ENCODE data around the gene MOK.
A peak's percentile ranks its signal among the peaks of the same experiment; 100 is the strongest.

DNA sequence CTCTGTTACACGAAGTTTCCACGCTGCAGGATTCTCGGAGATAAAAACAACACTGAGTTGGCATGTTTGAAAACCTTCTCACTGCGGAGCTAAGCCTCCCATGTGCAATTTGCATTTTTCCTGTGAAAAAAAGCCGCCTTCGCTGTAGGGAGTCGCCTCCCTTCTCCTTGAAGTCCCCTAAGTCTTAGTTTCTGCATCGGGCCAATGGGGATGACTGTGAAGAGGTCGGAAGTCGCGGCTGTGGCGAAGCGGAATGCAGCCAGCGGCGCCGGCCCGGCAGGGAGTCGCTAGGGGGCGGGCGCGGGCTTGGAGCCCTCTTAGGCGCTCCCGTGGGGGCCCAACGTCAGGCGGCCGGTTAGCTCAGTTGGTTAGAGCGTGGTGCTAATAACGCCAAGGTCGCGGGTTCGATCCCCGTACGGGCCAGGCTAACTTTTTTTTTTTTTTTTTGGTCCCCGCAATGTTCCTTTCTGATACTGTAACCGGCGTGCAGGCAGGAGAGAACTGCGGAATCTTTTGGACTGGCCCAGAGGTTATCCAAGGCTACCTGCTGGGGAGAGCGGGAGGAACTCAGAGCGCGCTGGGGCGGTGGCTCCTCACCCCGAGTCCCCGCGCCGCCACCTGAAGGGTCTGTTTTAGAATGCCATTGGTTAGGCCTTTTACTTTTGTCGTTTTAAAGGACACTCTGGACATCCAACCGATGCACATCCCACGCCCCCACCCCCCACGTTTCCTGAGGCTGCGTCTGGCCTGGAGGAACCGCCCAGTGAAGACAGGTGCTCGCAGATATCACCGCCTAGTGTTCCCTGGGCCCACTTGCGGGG, 12.0 kb upstream of the MOK start:
- TF ChIP-seq, protein P1, sequence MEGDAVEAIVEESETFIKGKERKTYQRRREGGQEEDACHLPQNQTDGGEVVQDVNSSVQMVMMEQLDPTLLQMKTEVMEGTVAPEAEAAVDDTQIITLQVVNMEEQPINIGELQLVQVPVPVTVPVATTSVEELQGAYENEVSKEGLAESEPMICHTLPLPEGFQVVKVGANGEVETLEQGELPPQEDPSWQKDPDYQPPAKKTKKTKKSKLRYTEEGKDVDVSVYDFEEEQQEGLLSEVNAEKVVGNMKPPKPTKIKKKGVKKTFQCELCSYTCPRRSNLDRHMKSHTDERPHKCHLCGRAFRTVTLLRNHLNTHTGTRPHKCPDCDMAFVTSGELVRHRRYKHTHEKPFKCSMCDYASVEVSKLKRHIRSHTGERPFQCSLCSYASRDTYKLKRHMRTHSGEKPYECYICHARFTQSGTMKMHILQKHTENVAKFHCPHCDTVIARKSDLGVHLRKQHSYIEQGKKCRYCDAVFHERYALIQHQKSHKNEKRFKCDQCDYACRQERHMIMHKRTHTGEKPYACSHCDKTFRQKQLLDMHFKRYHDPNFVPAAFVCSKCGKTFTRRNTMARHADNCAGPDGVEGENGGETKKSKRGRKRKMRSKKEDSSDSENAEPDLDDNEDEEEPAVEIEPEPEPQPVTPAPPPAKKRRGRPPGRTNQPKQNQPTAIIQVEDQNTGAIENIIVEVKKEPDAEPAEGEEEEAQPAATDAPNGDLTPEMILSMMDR (IDR thresholded peaks at IDR 0.05), result peak; percentile 93 to 94 (median 94)
- TF ChIP-seq EP300 (IDR thresholded peaks at IDR 0.05), result no peak

All from ovary (tissue), 3 donors.